Upper lobe of right lung (tissue), 1 donor: Measurements from ENCODE around the gene CDYL2. TPM values are rescaled to one million over a fixed set of nuclear protein-coding genes. Genes with fewer than 3 reads are reported as not detected.

ENCODE experiments used
- ATAC-seq: fragments of 200-7000 bp; cut with Tn5 transposase; one replicate; pipeline ENCODE4 v1.9.1; 2020; ENCODE audit warnings: mild to moderate bottlenecking, moderate library complexity
- DNase-seq: peaks from one replicate; pipeline ENCODE4 v3.0.0-alpha.2; 2020
- H3K27ac ChIP-seq: fragments of 200-600 bp; one replicate; pipeline ENCODE4 v1.8.0; 2022
- H3K27me3 ChIP-seq: fragments of 200-600 bp; one replicate; pipeline ENCODE4 v1.8.0; 2022; ENCODE audit warnings: mild to moderate bottlenecking
- H3K36me3 ChIP-seq: fragments of 200-600 bp; one replicate; pipeline ENCODE4 v1.8.0; 2022
- H3K4me1 ChIP-seq: fragments of 200-600 bp; one replicate; pipeline ENCODE4 v1.8.0; 2022
- H3K4me3 ChIP-seq: fragments of 200-600 bp; one replicate; pipeline ENCODE4 v1.8.0; 2022; ENCODE audit warnings: mild to moderate bottlenecking
- H3K9me3 ChIP-seq: fragments of 200-600 bp; one replicate; pipeline ENCODE4 v1.8.0; 2022
- intact Hi-C: fragments of 100-400 bp; cut with DNase I; formaldehyde crosslinking; loops from one replicate; pipeline ENCODE4 v1.11.0; 2022
- total RNA-seq: library from RNA; stranded (reverse); fragmentation: NEBNext Ultra II Directional; extraction: Animal tissue kit (Norgen Biotek cat#: 25700); gene quantifications from one replicate; pipeline ENCODE4 v1.2.1, GENCODE V29; 2021
- TF ChIP-seq, protein P1 (sequence below): fragments of 200-600 bp; IDR thresholded peaks from one replicate; pipeline ENCODE4 v1.8.0; 2022; ENCODE audit warnings: antibody characterized with exemption
- donor health status: DM: no; HTN: yes; CAD: no; lungs with severe emphysema.

CDYL2 gene
- total RNA-seq, 1 donor from 2014 or later, result 21.0 TPM

DNA sequence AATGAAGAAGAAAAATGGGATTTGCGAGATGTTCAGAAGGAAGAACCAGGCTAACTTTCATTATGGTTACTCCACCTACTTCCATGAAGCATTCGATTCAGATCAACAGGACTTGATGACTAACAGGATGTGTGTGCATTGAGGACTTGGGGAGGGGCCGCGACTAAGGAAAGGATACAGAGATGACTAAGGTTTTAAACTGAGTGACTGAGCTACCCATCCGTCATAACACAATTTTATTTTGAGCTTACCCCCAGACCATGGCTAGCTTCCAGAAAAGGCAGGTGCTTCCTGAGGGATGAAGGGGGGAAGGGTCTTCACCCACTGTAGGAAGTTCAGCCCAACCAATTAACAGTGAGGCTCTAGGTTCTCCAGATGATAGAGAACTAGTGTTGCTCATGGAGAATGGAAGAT, 2.5 kb upstream of the CDYL2 start:
- Histone ChIP-seq H3K36me3 (no peaks in the 10 kb centered on the region), H3K27ac (peak overlapping the region; percentile 36), H3K27me3 (no peaks in the 10 kb centered on the region), H3K9me3 (no peaks in the 10 kb centered on the region), H3K4me1 (no peaks in the 10 kb centered on the region), H3K4me3 (no peak overlapping the region)
- no peak for DNase-seq
- ATAC-seq, result no peak
- intact Hi-C loops, result no loop called here
- TF ChIP-seq, protein P1, sequence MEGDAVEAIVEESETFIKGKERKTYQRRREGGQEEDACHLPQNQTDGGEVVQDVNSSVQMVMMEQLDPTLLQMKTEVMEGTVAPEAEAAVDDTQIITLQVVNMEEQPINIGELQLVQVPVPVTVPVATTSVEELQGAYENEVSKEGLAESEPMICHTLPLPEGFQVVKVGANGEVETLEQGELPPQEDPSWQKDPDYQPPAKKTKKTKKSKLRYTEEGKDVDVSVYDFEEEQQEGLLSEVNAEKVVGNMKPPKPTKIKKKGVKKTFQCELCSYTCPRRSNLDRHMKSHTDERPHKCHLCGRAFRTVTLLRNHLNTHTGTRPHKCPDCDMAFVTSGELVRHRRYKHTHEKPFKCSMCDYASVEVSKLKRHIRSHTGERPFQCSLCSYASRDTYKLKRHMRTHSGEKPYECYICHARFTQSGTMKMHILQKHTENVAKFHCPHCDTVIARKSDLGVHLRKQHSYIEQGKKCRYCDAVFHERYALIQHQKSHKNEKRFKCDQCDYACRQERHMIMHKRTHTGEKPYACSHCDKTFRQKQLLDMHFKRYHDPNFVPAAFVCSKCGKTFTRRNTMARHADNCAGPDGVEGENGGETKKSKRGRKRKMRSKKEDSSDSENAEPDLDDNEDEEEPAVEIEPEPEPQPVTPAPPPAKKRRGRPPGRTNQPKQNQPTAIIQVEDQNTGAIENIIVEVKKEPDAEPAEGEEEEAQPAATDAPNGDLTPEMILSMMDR, result no peak

DNA sequence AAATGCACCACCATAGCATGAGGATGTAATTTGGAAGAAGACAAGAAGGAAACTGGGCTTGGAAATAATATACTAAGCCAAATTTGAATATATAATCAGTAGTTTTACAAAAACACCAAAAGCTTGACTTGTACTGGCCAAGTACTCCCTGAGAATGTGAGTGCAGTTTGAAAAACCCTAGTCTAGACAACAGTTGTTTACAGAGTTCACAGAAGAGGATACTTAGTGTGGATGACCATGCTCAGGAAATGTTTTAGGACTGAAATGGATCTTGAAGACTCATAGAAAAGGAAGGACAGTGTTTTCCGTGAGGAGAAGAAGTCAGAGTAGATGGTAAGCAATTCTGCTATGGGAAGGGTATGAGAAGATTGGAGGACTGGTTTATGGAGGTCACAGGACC, 1.9 kb upstream of the CDYL2 start:
- ATAC-seq (no peak), DNase-seq (no peak)
- Histone ChIP-seq H3K36me3 (no peaks in the 10 kb centered on the region), H3K27me3 (no peaks in the 10 kb centered on the region), H3K27ac (peak overlapping the region; percentile 36), H3K4me1 (no peaks in the 10 kb centered on the region), H3K4me3 (no peak overlapping the region), H3K9me3 (no peaks in the 10 kb centered on the region)
- intact Hi-C loops, result no loop called here
- TF ChIP-seq, protein P1, result no peak

DNA sequence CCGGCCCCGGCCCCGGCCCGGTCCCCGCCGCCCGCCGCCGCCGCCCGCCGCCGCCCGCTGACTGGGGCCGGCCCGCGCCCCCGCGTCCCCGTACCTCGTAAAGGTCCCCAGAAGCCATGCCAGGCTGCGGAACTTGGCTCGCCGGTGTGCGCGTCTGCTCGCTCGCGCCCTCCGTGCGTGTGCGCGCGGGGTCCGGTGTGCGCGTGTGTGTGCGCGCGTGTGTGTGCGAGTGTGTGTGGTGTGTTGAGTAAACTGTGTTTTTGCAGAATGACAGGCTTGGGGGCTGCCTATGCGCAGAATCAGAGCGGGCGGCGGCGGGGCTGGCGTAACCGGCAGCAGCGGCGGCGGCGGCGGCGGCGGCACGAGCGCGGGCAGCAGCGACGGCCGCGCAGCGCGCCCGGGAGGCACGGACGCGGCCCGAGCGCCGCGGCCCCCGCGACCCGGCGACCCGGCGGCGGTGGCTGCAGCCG, 307 bp downstream of the CDYL2 start:
- TF ChIP-seq, protein P1, result no peak
- H3K9me3 ChIP-seq, result no peaks in the 10 kb centered on the region
- DNase-seq, result peak; percentile 85
- peak overlapping the region; percentile 60 for H3K4me3 ChIP-seq
- H3K4me1 ChIP-seq, result no peaks in the 10 kb centered on the region
- intact Hi-C loops, result no loop called here
- ATAC-seq, result peak; percentile 76
- H3K27me3 ChIP-seq, result no peaks in the 10 kb centered on the region
- H3K27ac ChIP-seq, result no peak overlapping the region
- no peaks in the 10 kb centered on the region for H3K36me3 ChIP-seq

DNA sequence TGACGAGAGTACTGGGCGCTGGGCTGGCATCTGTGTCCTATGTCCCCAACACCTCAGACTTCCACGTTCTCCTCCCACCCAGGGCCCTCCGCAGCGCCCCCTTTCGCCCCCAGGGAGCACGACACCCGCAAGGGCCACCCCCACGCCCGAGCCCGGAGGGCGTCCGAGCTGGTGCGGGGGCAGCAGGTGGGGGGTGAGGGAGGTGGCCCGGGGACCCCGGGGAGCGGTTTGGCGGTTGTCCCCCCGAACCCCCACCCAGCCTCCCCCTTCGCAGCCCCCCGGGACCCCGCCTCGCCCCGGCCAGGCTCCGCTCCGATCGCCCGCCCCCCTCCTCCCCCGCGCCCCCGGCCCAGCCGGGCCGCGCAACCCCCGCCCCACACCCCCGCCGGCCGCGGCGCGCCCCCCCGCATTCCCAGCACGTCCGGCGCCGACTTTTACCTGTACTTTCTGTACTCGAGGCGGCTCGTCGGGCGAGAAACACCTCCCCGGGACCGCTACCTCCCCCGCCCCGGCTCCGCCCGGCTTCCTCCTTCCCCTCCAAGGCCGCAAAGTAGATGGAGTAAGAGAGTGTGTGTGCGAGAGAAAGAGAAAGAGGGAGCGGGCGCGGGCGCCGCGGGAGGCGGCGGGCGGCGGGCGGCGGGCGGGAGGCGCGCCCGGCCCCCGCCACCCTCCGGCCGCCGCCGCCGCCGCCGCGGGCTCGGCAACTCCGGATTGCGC, 901 bp downstream of the CDYL2 start:
- TF ChIP-seq, protein P1, result peak; percentile 55
- no peaks in the 10 kb centered on the region for H3K9me3 ChIP-seq
- peak; percentile 75 for ATAC-seq
- peak overlapping the region; percentile 47 for H3K4me3 ChIP-seq
- H3K27me3 ChIP-seq, result no peaks in the 10 kb centered on the region
- DNase-seq, result peak; percentile 78
- no peak overlapping the region for H3K27ac ChIP-seq
- intact Hi-C loops, result no loop called here
- H3K36me3 ChIP-seq, result no peaks in the 10 kb centered on the region
- H3K4me1 ChIP-seq, result no peaks in the 10 kb centered on the region

DNA sequence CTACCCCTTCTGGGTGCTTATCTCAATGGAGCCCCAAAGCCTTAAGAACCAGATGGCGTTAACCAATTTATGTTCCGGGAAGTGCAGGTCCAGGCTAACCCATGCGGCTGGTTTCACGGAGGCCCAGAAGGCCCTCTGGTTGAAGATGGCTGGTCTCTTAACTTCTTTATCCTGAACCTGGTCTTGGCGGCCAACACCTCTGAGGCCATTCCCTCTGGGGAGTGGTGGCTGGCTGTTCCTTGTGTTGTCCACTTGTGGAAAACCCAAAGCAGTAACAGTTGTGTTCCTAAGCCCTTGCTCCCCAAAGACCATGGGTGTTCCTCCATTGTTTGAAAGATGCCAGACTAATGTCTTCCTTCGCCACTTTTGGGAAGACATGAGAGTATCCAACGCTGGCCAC, 1.5 kb downstream of the CDYL2 start:
- Histone ChIP-seq H3K27me3 (no peaks in the 10 kb centered on the region), H3K27ac (no peak overlapping the region), H3K36me3 (no peaks in the 10 kb centered on the region), H3K4me3 (peak overlapping the region; percentile 47), H3K9me3 (no peaks in the 10 kb centered on the region), H3K4me1 (no peaks in the 10 kb centered on the region)
- ATAC-seq, result no peak
- intact Hi-C loops, result no loop called here
- TF ChIP-seq, protein P1, result no peak
- no peak for DNase-seq
